ENCODE data around the gene MAST2.

GRCh38 chr1:45894921-45895320 is 91.5 kb downstream of the MAST2 start:
- TF ChIP-seq CTCF (conservative IDR thresholded peaks at IDR 0.05) (no peak), ZFX (IDR thresholded peaks at IDR 0.05) (no peak)

All from C4-2B (cell line).